Cardiac muscle cell (in vitro differentiated cells and primary cell): ENCODE results near the gene PNLIP. TPM values are rescaled to one million over a fixed set of nuclear protein-coding genes. Genes with fewer than 3 reads are reported as not detected.

Experiments
- DNase-seq, 2 donors: peaks; one replicate each; pipeline versions ENCODE4 v3.0.0 to v3.0.0-alpha.2; 2010 to 2017; ENCODE audit warnings: low read depth in 1 of 2, low spot score in 1 of 2
- H3K27ac ChIP-seq: fragments of 200-600 bp; sonication (generic); 2 replicates; pipeline ENCODE4 v1.5.1; 2016
- H3K27me3 ChIP-seq: fragments of 200-600 bp; sonication (generic); 2 replicates; pipeline ENCODE4 v1.6.0; 2016; ENCODE audit warnings: control low read depth
- H3K36me3 ChIP-seq: fragments of 200-600 bp; sonication (generic); 2 replicates; pipeline ENCODE4 v1.5.1; 2016; ENCODE audit warnings: control low read depth
- H3K4me1 ChIP-seq: fragments of 200-600 bp; sonication (generic); 2 replicates; pipeline ENCODE4 v1.8.1; 2017; ENCODE audit warnings: low read depth, mild to moderate bottlenecking, mixed run types
- H3K4me3 ChIP-seq: fragments of 200-600 bp; sonication (generic); 2 replicates; pipeline ENCODE4 v1.5.1; 2016; ENCODE audit warnings: mild to moderate bottlenecking
- H3K9me3 ChIP-seq: fragments of 200-600 bp; sonication (generic); 2 replicates; pipeline ENCODE4 v1.5.1; 2017; ENCODE audit warnings: low read depth, mild to moderate bottlenecking, control low read depth
- CTCF ChIP-seq: IDR thresholded peaks from 2 replicates; pipeline ENCODE4 v1.5.1; 2012; ENCODE audit warnings: low read depth, mild to moderate bottlenecking, low read length
- polyA plus RNA-seq: library from polyadenylated mRNA; unstranded; fragments of >200 nt; fragmentation: Nextera tagmentation; extraction: Ambion mirVana; gene quantifications from 2 replicates; pipeline ENCODE4 v1.2.1, GENCODE V29; 2016
- total RNA-seq: library from RNA; depleted of rRNA; stranded (reverse); fragments of >200 nt; gene quantifications from 2 replicates; pipeline ENCODE4 v1.2.3, GENCODE V29; 2016

PNLIP gene
- total and polyA plus RNA-seq, 2 experiments from 2014 or later, result not detected

- DNase-seq, result no peak
- Histone ChIP-seq H3K4me3 (no peak overlapping the region), H3K27ac (no peak overlapping the region), H3K4me1 (no peaks in the 10 kb centered on the region), H3K27me3 (peaks cover 13% of the 10 kb centered on the region), H3K9me3 (no peaks in the 10 kb centered on the region), H3K36me3 (no peaks in the 10 kb centered on the region)
- no peak for TF ChIP-seq CTCF
Observed at GRCh38 chr10:116613471-116613870, 67.7 kb downstream of the PNLIP start.

- DNase-seq, result no peak
- no peak for TF ChIP-seq CTCF
Observed at GRCh38 chr10:116614796-116615195, 69.1 kb downstream of the PNLIP start.

GRCh38 chr10:116615199-116615776, 69.6 kb downstream of the PNLIP start:
- H3K9me3 ChIP-seq, result no peaks in the 10 kb centered on the region
- no peak for DNase-seq
- no peak overlapping the region for H3K4me3 ChIP-seq
- no peak for TF ChIP-seq CTCF
- no peaks in the 10 kb centered on the region for H3K36me3 ChIP-seq
- no peak overlapping the region for H3K27ac ChIP-seq
- no peaks in the 10 kb centered on the region for H3K4me1 ChIP-seq
- peaks cover 2% of the 10 kb centered on the region for H3K27me3 ChIP-seq

More at GRCh38 chr10:116614796-116615195, 69.1 kb downstream of the PNLIP start:
- no peaks in the 10 kb centered on the region for H3K4me1 ChIP-seq
- H3K4me3 ChIP-seq, result no peak overlapping the region
- no peak overlapping the region for H3K27ac ChIP-seq
- H3K36me3 ChIP-seq, result no peaks in the 10 kb centered on the region
- H3K9me3 ChIP-seq, result no peaks in the 10 kb centered on the region
- peaks cover 2% of the 10 kb centered on the region for H3K27me3 ChIP-seq

Other genes starting within 250 kb of the PNLIP start
- gene CCDC172, start 221.5 kb upstream of the PNLIP start, total RNA-seq, result not detected in 2 replicates
- gene CCDC172, start 221.5 kb upstream of the PNLIP start, polyA plus RNA-seq, result not detected in 2 replicates
- not detected in 2 replicates for gene PNLIPRP3, start 118.1 kb upstream of the PNLIP start, total RNA-seq
- gene PNLIPRP3, start 118.1 kb upstream of the PNLIP start, polyA plus RNA-seq, result not detected in 2 replicates
- gene PNLIPRP1, start 45.0 kb downstream of the PNLIP start, total RNA-seq, result not detected in 2 replicates
- gene PNLIPRP1, start 45.0 kb downstream of the PNLIP start, polyA plus RNA-seq, result not detected in 2 replicates
- not detected in 2 replicates for gene PNLIPRP2, start 75.0 kb downstream of the PNLIP start, total RNA-seq
- gene PNLIPRP2, start 75.0 kb downstream of the PNLIP start, polyA plus RNA-seq, result not detected in 2 replicates
- gene HSPA12A, start 196.6 kb downstream of the PNLIP start, total RNA-seq, result 6.4 and 9.6 TPM in 2 replicates
- 7.2 and 8.3 TPM in 2 replicates for gene HSPA12A, start 196.6 kb downstream of the PNLIP start, polyA plus RNA-seq